Stimulated activated naive CD4-positive, alpha-beta T cell treated with Interleukin-2 at 50 U/mL for 16 hours (primary cell): Measurements from ENCODE around the gene CLCA2.

Experiments used
- DNase-seq: peaks from one replicate; lab custom pipeline; 2025; lab: John Stamatoyannopoulos, UW

The CLCA2 gene

GRCh38 chr1:86472152-86472551 is 48.2 kb downstream of the CLCA2 start:
- no peak for DNase-seq

DNA sequence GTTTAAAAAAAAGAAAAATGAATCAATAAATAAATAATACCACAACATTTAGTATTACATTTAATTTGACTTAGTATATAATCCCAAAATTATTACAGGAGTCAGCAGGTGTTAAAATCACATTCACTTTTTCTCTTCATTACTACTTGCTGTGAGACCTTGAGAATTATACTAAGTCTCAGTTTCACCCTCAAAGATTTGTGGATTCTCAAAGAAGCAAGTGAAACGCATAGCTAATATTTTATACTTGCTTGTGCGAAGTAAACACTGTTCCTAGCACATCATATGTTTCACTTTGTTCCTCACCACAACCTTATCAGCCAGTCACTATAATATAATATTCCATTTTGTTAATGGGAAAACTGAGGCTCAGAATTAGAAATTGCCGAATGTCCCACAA is 48.8 kb downstream of the CLCA2 start:
- no peak for DNase-seq

GRCh38 chr1:86477256-86477655 is 53.3 kb downstream of the CLCA2 start:
- DNase-seq: no peak

DNA sequence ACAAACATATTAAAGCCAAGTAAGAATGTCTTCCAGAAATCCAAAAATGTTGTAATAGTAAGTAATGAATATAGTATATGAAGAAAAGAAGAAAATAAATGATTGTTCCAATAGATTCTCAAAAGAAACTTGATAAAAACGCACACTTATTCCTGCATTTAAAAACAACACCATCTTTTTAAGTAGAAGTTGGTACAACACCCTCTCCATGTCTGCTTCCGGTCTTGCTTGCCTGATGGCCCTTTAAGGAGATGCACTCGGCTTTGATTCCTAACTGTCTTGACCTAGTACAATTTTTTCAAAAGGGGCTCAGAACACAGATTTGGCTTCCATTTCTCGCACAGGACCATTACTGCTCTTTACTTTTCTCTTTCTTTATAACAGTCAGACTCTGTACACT is 53.7 kb downstream of the CLCA2 start:
- no peak for DNase-seq

DNA sequence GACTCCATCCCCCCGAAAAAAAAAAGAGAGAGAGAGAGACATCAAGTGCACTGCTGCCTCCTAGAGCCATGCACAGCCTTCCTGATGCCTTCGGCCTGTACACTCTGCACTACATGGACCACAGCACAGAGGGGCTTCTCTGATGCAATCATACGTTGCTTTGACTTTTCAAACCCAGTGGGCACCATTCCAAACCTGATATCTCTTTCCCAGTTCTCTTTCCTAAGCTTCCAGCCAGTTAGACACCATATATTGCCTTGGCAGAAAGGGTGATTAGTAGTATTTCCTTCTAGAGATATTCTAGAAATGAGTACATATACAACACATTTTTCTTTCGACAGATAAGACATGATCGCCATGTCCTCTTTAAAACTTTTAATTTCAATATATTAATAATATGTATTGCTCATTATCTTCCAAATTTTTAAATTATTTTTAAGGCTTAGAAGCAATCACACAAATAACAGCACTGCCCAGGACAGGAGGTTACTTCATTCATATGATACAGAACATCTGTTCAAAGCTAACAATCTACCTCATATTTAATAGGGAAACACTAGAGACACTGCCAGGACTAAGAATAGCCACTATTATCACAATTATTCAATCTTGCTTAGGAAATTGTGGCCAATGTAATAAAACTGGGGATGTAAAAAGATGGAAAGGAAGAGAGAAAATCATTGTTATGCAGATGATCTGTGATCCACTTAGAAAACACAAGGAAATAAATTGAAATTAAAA is 54.6 kb downstream of the CLCA2 start:
- no peak for DNase-seq

- no peak for DNase-seq
Observed at GRCh38 chr1:86481966-86482365, 58.0 kb downstream of the CLCA2 start.

DNA sequence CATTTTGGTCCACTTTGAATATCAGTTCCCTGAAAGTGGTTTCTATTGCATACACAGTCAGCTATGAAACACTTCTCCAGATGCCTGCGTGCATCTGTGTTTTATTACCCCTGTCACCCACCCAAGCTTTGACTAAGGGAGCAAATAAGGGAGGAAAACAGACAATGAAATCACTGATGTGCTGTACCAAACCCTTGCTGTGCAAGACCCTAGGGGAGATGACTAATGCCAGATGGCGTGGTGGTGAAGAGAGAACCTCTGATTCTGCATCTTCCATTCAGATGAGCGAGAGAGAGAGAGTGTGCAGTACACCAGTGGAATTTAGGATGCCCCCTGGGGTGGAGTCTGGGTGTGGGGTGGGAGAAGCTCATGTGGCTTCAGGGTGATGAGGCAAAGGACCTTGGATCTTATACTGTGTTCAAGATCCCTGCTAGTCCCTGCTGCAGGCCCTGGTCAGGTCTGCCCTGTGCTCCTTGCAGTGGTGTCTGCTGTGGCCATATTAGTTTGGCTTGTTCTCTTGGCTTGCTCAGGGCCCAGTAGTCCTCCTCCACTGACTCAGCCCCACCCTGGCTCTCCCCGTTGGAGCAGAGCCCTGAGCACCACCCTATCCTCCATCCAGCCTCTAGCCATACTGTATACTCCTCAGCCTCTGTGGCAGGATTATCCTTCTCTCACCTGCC is 63.3 kb downstream of the CLCA2 start:
- no peak for DNase-seq

- DNase-seq: no peak
Observed at GRCh38 chr1:86487811-86488141, 63.8 kb downstream of the CLCA2 start.

DNA sequence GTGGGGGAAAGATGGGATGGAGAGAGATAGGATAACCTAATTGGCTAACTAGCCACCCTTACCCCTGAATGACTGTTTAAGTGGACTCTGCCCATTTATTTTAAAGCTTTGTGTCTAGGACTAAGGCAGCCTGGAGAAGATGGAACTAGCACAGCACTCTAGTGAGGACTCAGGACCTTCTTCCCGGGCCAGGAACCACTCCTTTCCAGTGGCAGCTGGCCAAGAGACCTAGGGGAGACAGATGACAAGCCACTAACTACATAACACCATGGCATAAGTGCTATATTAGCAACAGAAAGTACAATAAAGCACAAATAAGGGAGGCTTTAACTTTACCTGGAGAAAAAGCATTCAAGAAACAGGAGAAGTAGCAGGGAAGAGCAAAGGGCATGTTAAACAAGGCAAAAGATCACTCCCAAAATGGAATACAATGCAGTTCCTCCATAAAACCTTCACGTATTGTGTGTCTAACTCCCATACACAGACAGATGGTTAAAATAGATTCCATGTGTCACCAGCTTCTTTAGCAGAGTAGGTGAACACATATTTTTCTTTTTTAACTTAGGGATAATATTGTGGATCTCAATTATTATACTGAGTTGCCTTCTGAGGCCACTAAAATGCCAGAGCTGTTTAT is 65.4 kb downstream of the CLCA2 start:
- DNase-seq: no peak

DNA sequence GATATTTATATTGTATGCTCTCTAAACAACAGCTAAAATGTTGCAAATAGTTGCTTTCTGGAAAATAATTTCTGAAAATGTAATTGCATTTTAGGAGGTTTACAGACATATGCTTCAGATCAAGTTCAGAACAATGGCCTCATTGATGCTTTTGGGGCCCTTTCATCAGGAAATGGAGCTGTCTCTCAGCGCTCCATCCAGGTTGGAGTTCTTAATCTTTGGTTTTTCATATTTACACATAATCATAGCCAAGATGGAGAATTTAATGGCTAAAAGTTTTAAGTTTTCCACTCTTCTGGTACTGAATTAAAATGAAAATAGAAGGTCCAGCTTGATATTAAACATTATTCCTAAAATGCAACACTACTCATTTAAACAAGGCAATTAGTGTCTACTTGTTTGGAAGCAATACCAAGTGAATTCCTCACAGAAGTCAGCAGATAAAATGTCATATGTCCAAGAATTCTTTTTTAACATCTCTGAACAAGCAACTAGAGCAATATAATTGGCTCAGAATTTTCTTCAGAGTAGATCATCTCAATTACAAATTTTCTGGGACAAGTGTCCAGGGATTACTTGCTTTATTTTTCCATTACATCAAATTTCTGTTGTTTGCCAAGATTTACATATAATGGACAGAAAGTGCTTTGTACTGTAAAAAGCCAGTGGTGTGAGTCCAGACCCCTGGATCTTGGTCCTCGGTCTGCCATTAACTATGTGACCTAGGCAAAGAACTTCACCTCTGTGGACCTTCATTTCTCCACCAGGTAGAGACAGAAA is 67.4 kb downstream of the CLCA2 start:
- DNase-seq: no peak

- DNase-seq: no peak
Observed at GRCh38 chr1:86498281-86498680, 74.3 kb downstream of the CLCA2 start.

GRCh38 chr1:86499987-86500593 is 76.1 kb downstream of the CLCA2 start:
- DNase-seq: no peak

GRCh38 chr1:86500714-86501113 is 76.7 kb downstream of the CLCA2 start:
- no peak for DNase-seq

- peak; percentile 23 for DNase-seq
Observed at GRCh38 chr1:86502125-86502646, 78.2 kb downstream of the CLCA2 start.

- no peak for DNase-seq
Observed at GRCh38 chr1:86502721-86503405, 78.9 kb downstream of the CLCA2 start.

DNA sequence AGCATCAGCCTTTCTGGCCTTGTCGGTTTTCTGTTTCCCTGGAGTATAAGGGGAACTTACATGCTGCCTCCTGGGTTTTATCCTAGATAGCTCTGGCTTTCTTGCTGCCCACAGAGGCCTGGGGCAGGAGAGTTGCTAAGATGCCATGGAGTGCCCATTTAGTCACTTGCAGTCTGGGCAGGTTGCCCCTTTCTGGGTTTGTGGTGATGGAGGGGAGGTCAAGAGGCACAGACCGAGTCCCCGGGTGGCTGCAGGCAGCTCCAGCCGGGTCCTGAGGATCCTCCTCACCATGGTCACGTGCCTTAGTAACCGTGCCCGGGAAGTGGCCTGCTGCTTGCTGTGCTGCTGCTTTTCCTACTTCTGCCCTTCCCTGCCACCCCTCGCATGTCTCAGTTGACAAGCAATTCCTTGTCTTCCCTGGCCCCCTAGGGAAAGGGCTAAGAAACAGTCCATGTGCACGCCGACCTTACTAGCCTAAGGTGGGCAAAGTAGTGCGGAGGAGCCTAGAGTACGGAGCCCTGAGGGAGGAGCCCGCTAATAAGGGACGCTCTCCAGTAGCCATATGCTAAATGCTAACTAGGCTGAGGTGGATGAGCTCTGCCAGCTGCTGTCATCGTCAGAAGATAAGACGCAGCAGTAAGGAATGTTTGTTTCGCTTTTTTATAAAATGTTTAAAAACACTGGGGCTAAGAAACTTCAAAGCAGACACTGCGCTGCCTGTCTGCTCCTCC is 79.6 kb downstream of the CLCA2 start:
- no peak for DNase-seq

DNA sequence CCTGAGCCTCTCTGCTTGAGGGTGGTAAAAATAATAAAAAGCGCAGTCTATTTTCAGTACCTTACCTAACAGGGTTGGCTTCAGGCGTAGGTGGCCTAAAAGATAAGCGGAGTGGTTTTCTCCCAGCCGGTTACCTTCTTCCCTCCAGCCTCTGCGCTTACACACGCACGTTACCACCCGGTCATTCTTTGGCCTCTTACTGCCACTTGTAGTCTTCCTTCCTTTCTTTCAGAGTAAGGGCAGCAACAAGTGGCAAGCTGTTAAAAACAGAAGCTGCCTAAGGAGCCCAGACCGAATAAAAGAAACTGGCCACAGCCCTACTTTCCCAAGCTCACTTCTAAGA is 80.1 kb downstream of the CLCA2 start:
- no peak for DNase-seq

DNA sequence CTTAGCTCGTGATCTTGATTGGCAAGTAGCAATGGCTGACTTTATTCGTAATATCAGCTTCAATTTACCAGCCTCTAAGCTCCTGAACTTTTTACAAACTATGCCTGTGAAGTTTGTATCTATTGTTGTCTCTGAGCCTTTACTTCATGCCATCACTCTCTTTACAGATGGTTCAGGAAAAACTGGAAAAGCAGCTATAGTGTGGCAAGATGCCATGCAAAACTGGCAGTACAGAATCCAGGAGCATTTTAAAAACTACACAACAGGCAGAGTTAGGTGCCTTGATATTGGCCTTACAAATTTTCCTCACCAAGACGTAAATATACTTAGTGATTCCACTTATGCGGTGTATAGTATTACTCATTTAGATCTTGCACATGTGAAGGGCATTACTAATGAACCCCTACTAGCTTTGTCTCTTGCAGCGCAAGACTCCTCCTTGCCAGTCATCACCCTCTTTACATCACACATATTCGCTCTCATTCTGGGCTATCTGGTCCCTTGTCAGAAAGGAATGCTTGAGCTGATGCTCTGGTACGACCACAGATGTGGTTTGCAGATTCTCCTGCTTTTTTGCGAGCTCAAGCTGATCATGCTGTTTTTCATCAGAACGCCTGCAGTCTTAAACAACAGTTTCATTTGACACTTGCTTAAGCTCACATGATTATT is 81.1 kb downstream of the CLCA2 start:
- DNase-seq: no peak

DNA sequence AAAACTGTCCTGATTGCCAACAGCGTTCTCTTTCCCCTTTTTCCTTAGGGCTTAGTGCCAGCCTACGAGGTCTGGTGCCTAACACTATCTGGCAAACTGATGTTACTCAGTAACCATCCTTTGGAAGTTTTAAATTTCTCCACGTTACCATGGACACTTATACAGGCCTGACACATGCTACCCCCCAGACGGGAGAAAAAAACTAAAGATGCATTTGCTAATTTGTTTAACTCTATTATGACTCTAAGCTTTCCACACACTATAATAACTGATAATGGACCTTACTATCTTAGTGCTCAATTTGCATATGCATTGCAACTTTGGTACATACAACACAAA is 81.6 kb downstream of the CLCA2 start:
- DNase-seq: no peak
